Ovary (tissue), 9 donors: ENCODE data around the gene POLN. TPM values are rescaled to one million over a fixed set of nuclear protein-coding genes. Genes with fewer than 3 reads are reported as not detected.
"Not testable (repeated sequence)": the region's sequence is repeated elsewhere in the genome, so short reads cannot be mapped to it uniquely, and the experiment has no call there.

Experiments
- DNase-seq, 5 donors: peaks; one replicate each; pipeline ENCODE4 v3.0.0-alpha.2; 2019 to 2020
- H3K27ac ChIP-seq, 2 donors: fragments of 200-600 bp; one replicate each; pipeline versions ENCODE4 v1.5.1 to v1.8.0; 2019 to 2022
- H3K27me3 ChIP-seq: fragments of 200-600 bp; one replicate; pipeline ENCODE4 v1.8.0; 2022
- H3K36me3 ChIP-seq: fragments of 200-600 bp; sonication (generic); one replicate; pipeline ENCODE4 v1.5.1; 2019
- H3K4me1 ChIP-seq: one replicate; pipeline ENCODE4 v1.8.1; 2013; ENCODE audit warnings: mild to moderate bottlenecking, moderate library complexity; ENCODE audit not compliant: insufficient read depth
- H3K4me3 ChIP-seq: fragments of 200-600 bp; sonication (generic); one replicate; pipeline ENCODE4 v1.5.1; 2017
- H3K9me3 ChIP-seq, 2 donors: fragments of 200-600 bp in 1 of 2; sonication (generic) in 1 of 2; one replicate each; pipeline versions ENCODE4 v1.5.1 to v1.8.1; 2013 to 2019; ENCODE audit warnings: mild to moderate bottlenecking in 1 of 2, moderate library complexity in 1 of 2
- CTCF ChIP-seq, 3 donors: fragments of 450-650 bp in 2 of 3; fragments of 200-600 bp in 1 of 3; IDR thresholded peaks; one replicate each; pipeline versions ENCODE4 v1.5.1 to v1.8.0; 2016 to 2022; ENCODE audit warnings: antibody characterized with exemption in 3 of 3, mild to moderate bottlenecking in 1 of 3
- EP300 ChIP-seq: sonication (generic); formaldehyde crosslinking; IDR thresholded peaks from one replicate; pipeline ENCODE4 v1.6.1; 2017; ENCODE audit warnings: antibody characterized with exemption
- POLR2A ChIP-seq: fragments of 450-650 bp; IDR thresholded peaks from one replicate; pipeline ENCODE4 v1.6.1; 2017; ENCODE audit warnings: antibody characterized with exemption, mild to moderate bottlenecking, moderate library complexity
- WGBS, 3 donors: extraction: QIAGEN DNeasy Blood & Tissue Kit in 1 of 3; methylation state at CpG; one replicate each; pipeline versions ENCODE4 v1.1.5 to v1.1.7; 2013 to 2017; 5-methylcytosine and 5-hydroxymethylcytosine counted together
- intact Hi-C, 4 donors: fragments of 100-400 bp; cut with DNase I; formaldehyde crosslinking; loops; one replicate each; pipeline versions ENCODE4 v1.11.0 to v1.15.1; 2022 to 2023
- polyA plus RNA-seq, 2 donors: library from polyadenylated mRNA; stranded (reverse); fragments of 200-250 nt in 1 of 2; fragments of 350-450 nt in 1 of 2; fragmentation: Illumina TruSeq in 1 of 2; extraction: RNeasy Lipid Tissue Mini Kit (QIAGEN cat#74804) in 1 of 2; gene quantifications; one replicate each; pipeline ENCODE4 v1.2.3, GENCODE V29; 2013 to 2014
- total RNA-seq, 7 donors: library from RNA; depleted of rRNA in 2 of 7; stranded (reverse); fragments of >200 nt in 2 of 7; fragmentation: NEBNext Ultra II Directional in 3 of 7; extraction: Animal tissue kit (Norgen Biotek cat#: 25700) in 3 of 7; gene quantifications; one replicate each; pipeline versions ENCODE4 v1.1.0 to v1.2.4, GENCODE V29; 2016 to 2023
- donor health status: DM: no; HTN: no; CAD: no; lungs with moderate emphysema.
- donor health status: DM: no; HTN: no; CAD: no.
- donor health status: Bipolar disorder and iron deficiency.
- donor health status: DM: yes; HTN: yes; CAD: no.
- donor health status: DM: no; HTN: no; CAD: no.
- donor health status: DM: yes; HTN: yes; CAD: no.

POLN gene
- total and polyA plus RNA-seq, 9 donors = 0.95 to 11.4 (median 3.1) TPM

- intact Hi-C loops = loop anchor here in 2 of 4 donors (5.0 to 10.0 kb wide), 3 partner anchors 224 to 244 kb away; no protein-coding TSS in a partner anchor
- Histone ChIP-seq H3K27ac (no peak overlapping the region), H3K4me1 (no peaks in the 10 kb centered on the region), H3K36me3 (no peaks in the 10 kb centered on the region), H3K27me3 (no peaks in the 10 kb centered on the region), H3K9me3 (no peaks in the 10 kb centered on the region), H3K4me3 (no peak overlapping the region)
- TF ChIP-seq POLR2A = no peak
- no peak for TF ChIP-seq EP300
- TF ChIP-seq CTCF (IDR thresholded peaks at IDR 0.05) = no peak
- DNase-seq = no peak
- WGBS, 3 donors = 74 to 94% (median 92%) methylated on average over 1 of the region's 1 CpG
Observed at GRCh38 chr4:2218436-2218835, 23.5 kb downstream of the POLN start.

- intact Hi-C loops = loop anchor here in 2 of 4 donors (5.0 to 10.0 kb wide), 3 partner anchors 225 to 245 kb away; no protein-coding TSS in a partner anchor
- no peak for DNase-seq
- Histone ChIP-seq H3K4me3 (no peak overlapping the region), H3K36me3 (no peaks in the 10 kb centered on the region), H3K4me1 (no peaks in the 10 kb centered on the region), H3K9me3 (no peaks in the 10 kb centered on the region), H3K27ac (no peak overlapping the region), H3K27me3 (no peaks in the 10 kb centered on the region)
- TF ChIP-seq EP300 (no peak), CTCF (IDR thresholded peaks at IDR 0.05) (no peak), POLR2A (no peak)
- WGBS, 3 donors = 42 to 47% (median 45%) methylated on average over 3 of the region's 3 CpGs
Observed at GRCh38 chr4:2217726-2218125, 24.2 kb downstream of the POLN start.

- 85 to 91% (median 89%) methylated on average over 1 of the region's 1 CpG for WGBS, 3 donors
- intact Hi-C loops = loop anchor here in 1 of 4 donors (10.0 kb wide), 1 partner anchor 232 kb away; no protein-coding TSS in a partner anchor
- TF ChIP-seq POLR2A (no peak), CTCF (IDR thresholded peaks at IDR 0.05) (no peak), EP300 (no peak)
Observed at GRCh38 chr4:2212831-2213230, 29.1 kb downstream of the POLN start.

GRCh38 chr4:2202789-2203188, 39.1 kb downstream of the POLN start:
- intact Hi-C loops, H3K27me3 ChIP-seq, H3K4me3 ChIP-seq, H3K36me3 ChIP-seq, H3K9me3 ChIP-seq, H3K27ac ChIP-seq, H3K4me1 ChIP-seq, DNase-seq: not testable (repeated sequence)
- WGBS, 3 donors = 95 to 98% (median 97%) methylated on average over 1 of the region's 1 CpG

More at GRCh38 chr4:2212831-2213230, 29.1 kb downstream of the POLN start:
- H3K27ac ChIP-seq = no peak overlapping the region
- DNase-seq = no peak
- H3K27me3 ChIP-seq = no peaks in the 10 kb centered on the region
- no peaks in the 10 kb centered on the region for H3K9me3 ChIP-seq
- no peaks in the 10 kb centered on the region for H3K4me1 ChIP-seq
- H3K4me3 ChIP-seq = no peak overlapping the region
- no peaks in the 10 kb centered on the region for H3K36me3 ChIP-seq

GRCh38 chr4:2194496-2194895, 47.4 kb downstream of the POLN start:
- no peaks in the 10 kb centered on the region for H3K36me3 ChIP-seq
- no peak overlapping the region for H3K4me3 ChIP-seq
- H3K9me3 ChIP-seq = no peaks in the 10 kb centered on the region
- no peak overlapping the region for H3K27ac ChIP-seq
- no peak for DNase-seq
- TF ChIP-seq EP300 (no peak), POLR2A (no peak), CTCF (IDR thresholded peaks at IDR 0.05) (no peak)
- no peaks in the 10 kb centered on the region for H3K4me1 ChIP-seq
- intact Hi-C loops = no loop called here
- H3K27me3 ChIP-seq = peaks cover 3% of the 10 kb centered on the region
- WGBS, 3 donors = 92 to 94% (median 93%) methylated on average over 4 of the region's 4 CpGs
